GM19467 (cell line): Measurements from ENCODE around the gene IQCM.
"Not testable (repeated sequence)": the region's sequence is repeated elsewhere in the genome, so short reads cannot be mapped to it uniquely, and the experiment has no call there.

Experiments
- ATAC-seq: cut with Tn5 transposase; IDR thresholded peaks from one replicate; pipeline ENCODE4 v1.9.1; 2021; ENCODE audit warnings: mild to moderate bottlenecking, moderate library complexity; ENCODE audit not compliant: unreplicated experiment

Gene IQCM

GRCh38 chr4:149589826-149590225 is 225.8 kb downstream of the IQCM start:
- no peak for ATAC-seq

GRCh38 chr4:149584722-149585121 is 230.9 kb downstream of the IQCM start:
- no peak for ATAC-seq

DNA sequence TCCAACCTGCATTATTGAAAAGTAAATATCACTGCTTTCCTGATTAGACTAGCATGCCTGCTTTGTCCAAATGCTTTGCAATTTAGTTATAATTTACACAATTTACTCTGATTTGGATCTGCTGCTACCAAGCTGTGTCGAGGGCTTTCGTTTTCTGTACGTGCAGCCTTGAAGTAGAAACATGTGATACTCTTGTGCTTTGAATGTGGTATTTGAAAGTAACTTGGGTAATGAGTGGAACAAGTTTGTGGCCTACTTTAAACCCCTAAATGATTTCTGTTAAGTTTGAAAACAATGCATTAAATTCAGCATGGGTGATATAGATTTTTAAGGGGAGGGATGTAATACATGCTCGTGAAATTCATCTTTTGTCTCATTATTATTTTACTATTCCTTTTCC is 240.7 kb downstream of the IQCM start:
- ATAC-seq: no peak

DNA sequence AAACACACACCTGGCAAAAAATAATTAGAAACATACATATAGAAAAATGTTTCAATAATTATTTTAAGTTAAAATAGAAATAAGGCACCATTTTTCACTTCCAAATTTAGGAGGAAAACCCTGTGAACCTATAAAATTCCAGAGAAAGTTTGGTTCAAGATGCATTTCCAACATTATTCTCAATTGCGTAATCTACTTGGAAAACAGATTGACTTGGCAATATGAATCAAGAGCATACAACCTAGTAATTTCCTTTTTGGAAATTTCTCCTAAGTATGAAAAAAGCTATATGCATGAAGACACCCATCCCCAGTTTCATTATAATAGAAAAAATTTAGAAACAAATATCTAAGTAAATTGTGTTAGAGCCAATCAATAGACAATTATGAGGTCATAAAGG is 242.9 kb downstream of the IQCM start:
- ATAC-seq: no peak

DNA sequence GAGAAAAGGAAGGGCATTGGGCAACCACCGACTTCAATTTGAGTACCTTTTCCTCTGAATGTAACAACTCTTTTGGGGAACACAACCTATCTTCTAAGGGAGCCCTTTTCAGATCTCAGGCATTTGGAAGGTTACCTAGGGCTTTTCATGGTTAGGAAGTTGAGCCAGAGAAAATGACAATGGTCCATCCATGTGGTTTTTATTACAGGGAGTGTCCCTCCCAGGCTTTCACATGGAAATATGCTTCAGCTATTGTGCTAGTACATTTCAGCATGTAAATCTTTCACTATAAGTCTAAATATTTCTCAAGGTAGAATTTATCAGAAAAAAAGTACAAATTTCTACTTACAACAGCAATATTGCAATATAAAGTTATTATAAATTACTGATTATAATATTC is 259.8 kb downstream of the IQCM start:
- no peak for ATAC-seq

- no peak for ATAC-seq
These were observed 260.5 kb downstream of the IQCM start for GRCh38 chr4:149555146-149555545.

DNA sequence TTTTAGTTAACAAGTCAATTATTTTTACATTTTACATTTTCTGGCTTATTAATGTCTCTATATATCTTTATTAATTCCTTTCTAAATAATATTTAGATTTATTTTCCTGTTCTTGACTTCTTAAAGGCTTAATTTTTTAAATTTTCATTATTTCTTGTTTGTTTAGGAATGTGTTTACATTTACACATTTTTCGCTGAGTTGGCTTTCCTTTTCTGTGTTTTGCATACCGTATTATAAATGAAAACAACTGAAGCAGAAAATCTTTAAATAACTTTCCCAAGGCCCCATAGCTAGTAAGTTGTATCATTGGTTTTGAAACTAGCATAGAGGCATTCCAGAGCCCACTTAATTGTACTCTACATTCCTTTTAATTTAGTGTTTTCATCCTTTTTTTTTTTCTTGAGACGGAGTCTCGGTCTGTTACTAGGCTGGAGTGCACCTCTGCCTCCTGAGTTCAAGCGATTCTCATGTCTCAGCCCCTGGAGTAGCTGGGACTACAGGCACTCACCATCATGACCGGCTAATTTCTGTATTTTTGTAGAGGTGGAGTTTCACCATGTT is 261.6 kb downstream of the IQCM start:
- no peak for ATAC-seq

DNA sequence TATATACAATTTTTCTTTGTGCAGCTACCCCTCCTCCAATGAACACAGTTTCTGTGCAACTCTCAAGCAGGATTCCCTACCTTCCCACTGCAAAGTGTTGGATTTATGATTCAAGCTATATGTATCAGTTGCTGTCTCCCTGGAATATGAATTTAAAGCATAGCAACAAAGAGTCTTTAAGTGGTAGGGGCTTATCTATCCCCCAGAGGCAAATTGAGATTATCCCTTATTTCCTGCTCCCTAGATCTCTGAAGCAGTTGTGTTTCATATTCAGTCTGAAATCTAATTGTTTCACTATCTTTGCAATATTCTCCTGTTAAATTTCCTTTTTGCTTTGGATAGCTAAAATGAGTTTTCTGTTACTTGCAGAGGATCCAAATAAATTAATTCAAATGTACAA is 263.0 kb downstream of the IQCM start:
- no peak for ATAC-seq

- no peak for ATAC-seq
These were observed 265.7 kb downstream of the IQCM start for GRCh38 chr4:149549911-149550310.

DNA sequence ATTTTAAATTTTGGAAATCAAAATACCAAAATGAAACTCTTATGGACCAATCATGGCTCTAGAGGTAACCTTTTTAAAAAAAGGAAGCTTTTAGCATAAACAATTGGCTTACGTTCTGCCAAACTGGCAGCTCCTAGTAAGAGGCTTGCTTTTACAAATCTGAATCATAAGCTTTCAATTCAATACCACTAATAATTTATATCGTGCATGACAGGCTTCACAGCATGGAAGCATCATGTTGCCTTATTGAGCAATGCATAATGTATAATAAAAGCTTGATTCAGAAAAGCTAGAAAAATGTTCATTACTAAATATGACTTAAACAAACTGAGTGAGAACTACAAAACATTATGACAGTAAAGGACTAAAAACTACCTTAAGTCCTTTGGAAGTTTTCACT is 280.9 kb downstream of the IQCM start:
- ATAC-seq: no peak

DNA sequence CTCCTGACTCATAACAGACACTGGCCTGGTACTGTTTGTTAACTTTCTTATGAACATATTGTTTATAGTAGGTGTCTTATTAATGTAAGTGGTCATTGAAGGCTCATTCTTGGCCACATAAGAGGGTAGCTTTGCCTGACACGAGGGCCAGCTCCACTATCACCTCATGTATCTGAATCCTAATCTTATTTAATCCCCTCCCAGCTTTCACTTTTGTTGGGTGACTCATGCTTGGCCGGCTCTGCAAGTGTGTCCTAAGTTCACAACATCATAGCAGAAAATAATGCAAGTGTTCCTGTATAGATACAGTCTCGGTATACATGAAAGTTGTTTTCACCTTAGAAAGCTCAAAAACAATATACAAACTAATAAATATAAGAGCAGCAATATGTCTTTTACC is 283.8 kb downstream of the IQCM start:
- no peak for ATAC-seq

- no peak for ATAC-seq
These were observed 292.6 kb downstream of the IQCM start for GRCh38 chr4:149523039-149523438.

DNA sequence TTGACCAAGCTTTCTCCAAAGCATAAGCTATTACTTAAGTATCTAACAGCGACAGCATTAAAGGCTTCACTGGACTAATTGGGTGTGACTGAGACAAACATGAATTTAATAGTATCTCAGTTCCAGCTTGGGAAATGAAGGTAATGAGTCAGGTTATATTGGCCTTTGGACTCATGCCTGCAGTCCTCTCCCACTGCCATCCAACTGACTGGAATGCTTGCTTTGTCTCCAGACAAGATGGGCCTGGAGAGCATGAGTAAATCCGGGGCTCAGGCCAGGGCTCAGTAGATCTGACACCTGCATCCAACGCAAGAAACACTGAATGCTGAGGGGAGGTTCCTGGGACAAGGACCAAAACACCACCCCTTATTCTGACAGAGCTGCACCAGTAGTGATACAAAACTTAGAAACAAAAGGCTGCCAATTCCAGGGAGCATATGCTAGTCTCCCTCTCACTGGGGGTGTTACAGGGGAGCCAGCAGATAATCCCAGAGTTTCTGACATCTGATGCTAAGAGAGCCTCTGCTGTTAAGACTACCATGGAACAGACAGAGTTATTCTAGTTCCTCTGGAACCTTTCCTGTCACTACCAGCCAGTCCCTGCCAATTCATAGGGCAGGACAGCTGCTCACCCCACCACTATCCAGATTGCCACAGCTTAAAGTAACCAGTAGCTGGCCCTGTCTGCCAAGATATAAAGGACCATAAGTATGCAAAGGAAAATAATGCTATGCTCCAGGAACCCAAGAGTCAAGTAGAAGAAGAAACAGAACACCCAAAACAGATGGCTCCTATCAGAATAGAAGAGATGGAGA is 293.8 kb downstream of the IQCM start:
- no peak for ATAC-seq

DNA sequence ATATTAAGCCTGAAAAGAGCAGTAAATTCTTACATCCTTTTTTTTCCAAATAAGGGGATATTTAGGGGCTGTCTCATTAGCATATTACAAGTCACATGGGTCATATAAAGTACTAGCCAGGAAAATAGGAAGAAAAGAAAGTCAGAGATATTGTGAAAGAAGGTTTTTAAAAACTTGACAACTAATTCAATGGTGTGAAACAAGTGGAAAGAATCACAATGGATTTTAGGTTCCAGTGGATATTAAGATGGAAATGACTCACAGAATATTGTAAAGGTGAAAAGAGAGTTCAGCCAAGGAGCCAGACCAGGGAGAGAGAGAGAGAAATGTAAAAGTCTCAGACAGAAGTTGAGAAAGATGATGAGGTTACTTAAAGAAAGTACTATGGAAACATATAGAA is 297.2 kb downstream of the IQCM start:
- ATAC-seq: no peak

DNA sequence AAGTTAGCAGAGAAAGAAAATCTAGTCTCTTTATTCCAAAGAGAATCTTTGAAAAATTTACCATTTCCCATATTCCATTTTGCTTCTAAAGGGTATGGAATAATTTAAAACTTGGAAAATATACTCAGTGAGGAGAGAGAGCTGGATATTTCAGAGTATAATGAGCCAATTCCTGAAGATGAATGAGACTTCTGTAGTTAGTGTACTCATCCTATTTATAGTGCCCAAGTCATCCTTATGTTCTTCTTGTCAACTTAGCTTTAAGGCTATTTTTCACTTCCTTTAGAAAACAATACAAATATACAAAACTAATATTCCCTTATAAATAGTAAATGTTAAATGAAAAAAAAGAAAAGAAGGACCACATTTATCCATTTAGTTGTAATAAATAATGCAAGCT is 302.6 kb downstream of the IQCM start:
- no peak for ATAC-seq

GRCh38 chr4:149512501-149512900 is 303.1 kb downstream of the IQCM start:
- no peak for ATAC-seq

- no peak for ATAC-seq
These were observed 303.9 kb downstream of the IQCM start for GRCh38 chr4:149511558-149512298.

- not testable (repeated sequence) for ATAC-seq
These were observed 308.3 kb downstream of the IQCM start for GRCh38 chr4:149507309-149507708.

DNA sequence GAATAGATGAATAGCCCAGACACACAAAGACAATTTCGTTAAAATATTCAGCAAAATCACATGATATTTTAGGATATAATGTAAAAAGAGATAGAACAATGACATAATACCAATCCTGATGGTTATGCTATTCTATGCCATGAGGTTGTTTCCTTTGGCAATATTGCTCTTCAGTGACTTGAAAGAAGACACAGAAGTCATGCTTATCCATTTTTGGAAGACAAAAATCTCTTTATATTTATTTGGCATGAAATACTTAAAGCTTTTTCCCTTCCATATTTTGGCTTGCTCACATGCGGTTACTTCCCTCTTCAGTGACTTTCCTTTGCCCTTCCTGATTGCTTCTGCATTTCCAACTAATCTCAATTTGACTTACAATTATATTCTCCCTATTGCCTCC is 314.8 kb downstream of the IQCM start:
- ATAC-seq: no peak

DNA sequence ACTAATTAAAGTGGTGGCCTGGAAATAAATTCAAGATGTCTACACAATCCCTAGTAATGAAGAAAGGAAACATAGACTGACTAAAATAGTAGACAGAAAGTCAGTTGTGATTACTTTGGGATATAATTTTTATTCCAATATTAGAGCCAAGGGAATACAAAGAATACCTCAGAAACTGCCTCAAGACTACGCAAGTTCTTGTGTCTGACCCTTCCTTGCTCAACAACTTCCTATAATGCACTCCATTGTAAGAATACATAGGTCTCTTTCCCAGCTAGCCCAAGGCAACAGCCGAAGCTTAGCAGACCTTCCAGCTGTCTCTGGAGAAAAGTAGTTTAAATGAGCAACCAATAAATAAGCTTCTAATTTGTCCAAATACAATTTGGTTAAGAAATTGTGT is 315.9 kb downstream of the IQCM start:
- no peak for ATAC-seq

- ATAC-seq: no peak
These were observed 317.4 kb downstream of the IQCM start for GRCh38 chr4:149498246-149498645.

GRCh38 chr4:149493492-149493891 is 322.2 kb downstream of the IQCM start:
- no peak for ATAC-seq
